Cerebellar nuclear complex (tissue), 1 donor: ENCODE data around the gene COL23A1.
"Not testable (repeated sequence)": the region's sequence is repeated elsewhere in the genome, so short reads cannot be mapped to it uniquely, and the experiment has no call there.

Source experiments
- DNase-seq, 2 experiments: peaks; one replicate each; lab custom pipeline; 2025; lab: John Stamatoyannopoulos, UW

COL23A1 gene

DNA sequence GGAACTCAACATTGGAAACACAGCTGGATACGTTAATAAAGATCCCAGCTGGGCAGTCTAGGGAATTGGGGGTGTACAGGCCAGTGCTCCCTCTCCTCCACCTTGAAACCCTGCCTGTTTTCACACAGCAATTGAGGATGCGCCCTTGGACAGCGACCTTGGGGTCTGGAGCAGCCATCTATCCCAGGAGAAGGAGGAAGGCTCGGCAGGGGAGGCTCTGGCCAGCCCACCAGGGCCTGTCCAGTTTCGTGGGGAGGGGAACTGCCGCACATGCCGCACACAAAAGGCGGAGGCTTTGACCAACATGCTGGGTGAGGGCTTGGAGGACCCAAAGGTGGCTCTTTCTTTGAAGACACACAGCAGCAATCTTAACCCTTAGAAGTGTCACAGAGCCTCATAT lies 1.4 kb downstream of the COL23A1 start:
- no peak for DNase-seq

DNA sequence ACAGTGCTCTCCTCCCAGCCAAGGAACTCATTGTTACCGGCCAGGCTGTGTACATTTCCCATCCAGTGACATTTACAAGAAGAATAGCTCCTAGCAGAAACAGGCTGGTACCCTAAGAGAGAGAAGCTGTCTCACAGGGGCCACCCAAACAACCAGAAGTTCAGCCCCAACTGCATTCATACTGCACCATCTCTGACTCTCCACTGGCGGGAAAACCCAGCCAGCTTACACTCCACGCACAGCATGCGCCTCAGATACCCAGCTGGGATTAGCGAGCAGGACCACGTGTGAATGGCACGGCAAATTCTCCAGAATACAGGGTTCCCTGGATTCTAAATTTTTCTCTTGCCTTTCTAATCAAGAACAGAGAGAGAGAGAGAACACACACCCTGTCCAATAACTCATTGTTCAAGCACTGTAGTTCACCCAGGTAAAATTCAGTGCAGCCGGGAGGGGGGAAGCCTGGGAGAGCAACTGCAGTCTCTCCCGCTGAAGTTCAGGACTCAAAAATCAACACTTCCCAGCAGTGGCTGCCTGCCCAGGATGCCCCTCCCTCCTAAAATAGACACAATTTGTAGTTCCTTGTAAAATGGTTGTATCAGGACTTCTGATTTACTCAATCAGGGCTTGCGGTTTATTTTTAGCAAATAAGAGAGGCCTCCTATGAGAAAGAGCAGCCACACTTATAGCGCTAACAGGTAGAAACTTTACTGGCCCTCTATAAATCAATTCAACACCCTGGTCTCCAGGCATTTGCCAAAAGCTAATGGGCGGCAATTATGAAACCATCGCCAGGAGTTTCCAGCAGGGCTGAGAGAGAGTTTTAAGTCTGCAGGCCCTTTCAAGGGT lies 2.2 kb downstream of the COL23A1 start:
- DNase-seq, result no peak

DNA sequence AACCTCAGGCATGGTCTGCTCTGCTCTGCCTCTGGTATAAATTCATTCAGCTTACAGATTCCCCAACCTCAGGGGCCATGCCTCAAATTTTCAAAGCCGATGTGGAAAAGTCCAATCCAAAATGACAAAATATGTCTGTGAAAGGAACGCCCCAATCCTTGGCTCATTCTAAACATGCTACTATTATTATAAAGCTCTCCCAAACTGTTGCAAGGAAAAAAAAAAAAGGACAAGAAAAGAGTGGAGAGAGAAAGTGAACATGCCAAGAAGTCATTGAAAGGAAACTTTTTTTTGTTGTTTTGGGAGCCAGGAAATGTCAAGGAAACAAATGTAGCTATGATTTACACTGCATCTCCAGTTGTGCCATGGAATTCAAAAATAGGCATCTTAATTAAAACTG lies 3.8 kb downstream of the COL23A1 start:
- DNase-seq, result no peak

DNA sequence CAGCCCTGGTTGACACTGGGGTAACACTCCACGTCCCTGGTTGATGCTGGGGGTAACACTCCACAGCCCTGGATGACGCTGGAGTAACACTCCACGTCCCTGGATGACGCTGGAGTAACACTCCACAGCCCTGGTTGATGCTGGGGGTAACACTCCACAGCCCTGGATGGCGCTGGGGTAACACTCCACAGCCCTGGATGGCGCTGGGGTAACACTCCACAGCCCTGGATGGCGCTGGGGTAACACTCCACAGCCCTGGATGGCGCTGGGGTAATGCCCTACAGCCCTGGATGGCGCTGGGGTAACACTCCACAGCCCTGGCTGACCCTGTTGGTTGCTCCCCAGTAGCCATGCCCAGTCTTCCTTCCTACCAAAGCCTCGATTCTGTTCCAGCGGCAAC lies 4.8 kb downstream of the COL23A1 start:
- DNase-seq, result not testable (repeated sequence)

DNA sequence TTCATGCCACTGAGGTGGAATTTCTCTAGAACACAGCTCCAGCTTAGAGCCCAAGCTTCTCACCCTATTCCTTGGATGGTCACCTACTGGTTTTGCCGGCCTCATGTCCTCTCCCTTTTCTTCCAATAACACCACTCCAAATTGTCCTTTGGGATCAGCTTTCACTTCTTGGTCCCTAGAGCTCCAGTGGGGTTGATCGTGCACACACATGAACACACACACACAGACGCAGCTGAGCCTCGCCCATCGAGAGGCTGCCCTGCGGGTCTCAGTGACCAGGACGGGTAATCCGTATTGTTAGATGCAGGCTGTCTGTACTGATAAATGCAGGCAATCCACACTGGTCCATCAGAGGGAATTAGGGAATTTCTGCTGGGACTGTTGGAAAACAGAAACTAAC lies 6.9 kb downstream of the COL23A1 start:
- no peak for DNase-seq

DNA sequence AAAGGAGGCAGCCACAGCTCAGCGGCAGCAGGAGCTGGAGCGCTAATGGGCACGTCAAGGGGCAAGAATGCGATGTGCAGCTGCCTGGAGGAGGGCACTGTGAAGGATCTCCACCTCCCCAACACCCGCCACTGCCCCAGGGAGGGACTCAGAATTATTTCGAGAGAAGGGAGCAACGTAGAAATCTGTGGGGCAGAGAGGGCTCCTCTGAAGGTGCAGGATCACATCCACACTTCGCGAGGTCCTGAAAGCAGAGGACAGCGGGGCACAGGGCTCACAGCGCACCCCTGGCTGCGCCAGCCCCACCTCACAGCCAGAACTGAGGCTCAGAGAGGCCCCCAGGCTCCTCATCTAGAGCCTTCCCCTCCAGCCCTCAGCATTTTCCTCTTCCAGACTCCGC lies 7.9 kb downstream of the COL23A1 start:
- no peak for DNase-seq

DNA sequence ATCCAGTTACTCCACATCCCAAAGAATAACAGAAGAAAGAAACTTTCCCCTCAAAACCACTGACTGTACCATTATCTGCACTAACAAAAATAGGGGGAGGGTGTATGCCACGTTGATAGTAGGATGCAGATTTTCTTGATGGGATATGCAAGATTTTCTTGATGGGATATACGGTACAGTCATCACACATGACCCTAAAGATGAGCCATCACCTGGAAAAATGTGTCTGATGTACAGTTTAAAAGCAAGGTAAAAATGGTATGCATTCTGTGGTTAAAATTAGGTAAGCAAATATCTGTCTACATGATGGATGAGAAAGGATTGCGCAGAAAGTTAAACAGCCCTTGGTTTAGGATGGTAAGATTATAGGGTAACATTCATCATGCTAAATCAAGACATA lies 8.6 kb downstream of the COL23A1 start:
- no peak for DNase-seq

DNA sequence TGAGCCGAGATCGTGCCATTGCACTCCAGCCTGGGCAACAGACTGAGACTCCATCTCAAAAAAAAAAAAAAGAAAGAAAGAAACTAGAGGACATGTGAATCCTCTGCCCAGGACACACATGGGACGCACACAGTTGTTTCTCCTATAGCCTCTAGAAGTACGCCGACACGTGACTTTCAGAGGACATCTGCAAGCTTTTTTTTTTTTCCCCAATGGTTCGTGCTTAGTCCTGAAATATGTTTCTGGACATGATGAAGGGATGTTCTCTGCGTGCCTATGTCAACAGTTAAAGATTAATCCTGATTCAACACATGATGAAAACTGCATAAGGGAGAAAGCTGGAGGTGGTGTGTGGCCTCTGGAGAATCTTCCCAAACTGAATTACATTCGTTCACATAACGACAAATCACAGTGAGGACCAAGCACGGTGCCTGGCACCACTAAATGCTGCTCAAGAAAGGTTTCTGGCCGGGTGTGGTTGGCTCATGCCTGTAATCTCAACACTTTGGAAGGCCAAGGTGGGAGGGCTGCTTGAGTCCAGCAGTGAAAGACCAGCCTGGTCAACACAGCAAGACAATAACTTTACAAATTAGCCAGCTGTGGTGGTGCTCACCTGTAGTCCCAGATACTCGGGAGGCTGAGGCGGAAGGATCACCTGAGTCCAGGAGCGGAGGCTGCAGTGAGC lies 9.8 kb downstream of the COL23A1 start:
- no peak for DNase-seq

DNA sequence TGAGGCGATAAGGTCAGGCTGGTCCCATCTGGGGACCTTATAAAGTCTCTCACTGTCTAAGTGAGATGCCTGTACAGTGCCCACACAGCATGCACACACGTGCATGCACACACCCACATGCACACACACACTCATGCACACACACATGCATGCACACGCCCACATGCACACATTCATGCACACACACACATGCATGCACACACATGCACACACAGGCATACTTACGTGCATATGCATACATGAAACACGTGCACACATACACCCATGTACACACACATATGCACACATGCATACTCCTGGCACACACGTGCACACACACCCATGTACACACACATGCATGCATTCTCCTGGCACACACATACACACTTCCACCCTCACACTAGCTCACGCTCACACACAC lies 12.2 kb downstream of the COL23A1 start:
- DNase-seq, result no peak

DNA sequence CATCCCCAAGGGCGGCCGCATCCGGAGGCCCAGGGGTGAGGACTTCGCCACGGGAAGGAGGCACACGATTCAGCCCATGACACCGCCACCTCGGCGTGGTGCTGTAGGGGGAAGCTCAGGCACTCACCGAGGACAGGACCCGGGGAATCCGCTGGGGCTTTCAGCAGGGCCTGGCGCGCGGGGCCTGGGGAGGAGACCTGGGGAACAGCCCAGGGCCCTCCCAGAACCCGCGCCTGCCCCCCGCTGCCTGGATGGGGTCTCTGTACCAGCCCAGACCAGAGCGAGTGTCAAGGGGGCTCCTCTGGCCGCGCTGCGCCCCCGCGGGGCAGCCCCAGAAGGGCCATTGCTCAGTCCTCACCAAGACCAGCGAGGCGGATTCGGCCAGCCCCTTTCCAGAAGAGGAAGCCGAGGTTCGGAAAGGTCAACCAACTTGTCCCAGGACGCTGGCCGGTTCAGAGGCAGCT lies 12.8 kb downstream of the COL23A1 start:
- no peak for DNase-seq

DNA sequence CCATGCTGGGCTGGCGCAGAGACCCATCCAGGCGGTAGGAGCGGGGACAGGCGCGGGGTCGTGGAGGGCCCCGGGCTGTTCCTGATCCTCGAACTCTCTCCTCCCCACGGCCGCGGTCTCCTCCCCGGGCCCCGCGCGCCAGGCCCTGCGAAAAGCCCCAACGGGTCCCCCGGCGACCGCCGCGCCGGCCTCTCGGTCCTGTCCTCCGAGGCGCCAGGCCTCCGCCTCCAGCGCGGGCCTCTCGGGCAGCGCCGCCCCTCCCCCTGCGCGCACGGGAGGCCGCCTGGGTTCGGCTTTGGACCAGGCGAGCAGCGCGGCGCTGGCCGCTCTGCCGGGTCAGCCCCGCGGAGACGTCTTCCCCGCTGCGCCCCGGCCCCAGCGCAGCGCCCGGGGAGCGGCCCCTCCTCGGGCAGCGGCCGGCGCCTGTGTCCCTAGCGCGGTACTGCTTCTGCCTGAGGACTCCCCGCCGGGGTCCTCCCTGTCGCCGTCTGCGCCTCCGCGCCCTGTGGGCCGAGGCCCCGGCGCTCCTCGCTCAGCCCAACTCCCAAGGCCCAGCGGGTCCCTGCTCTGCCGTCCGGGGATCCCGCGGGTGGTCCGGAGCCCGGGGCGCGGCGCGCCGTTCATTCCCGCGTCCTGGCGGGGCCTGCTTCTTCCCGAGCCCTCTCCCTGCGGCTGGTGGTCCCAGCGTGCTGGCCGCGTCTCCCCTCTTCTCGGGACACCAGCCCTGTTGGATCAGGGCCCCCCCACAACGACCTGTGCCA lies 13.4 kb downstream of the COL23A1 start:
- DNase-seq, result no peak

DNA sequence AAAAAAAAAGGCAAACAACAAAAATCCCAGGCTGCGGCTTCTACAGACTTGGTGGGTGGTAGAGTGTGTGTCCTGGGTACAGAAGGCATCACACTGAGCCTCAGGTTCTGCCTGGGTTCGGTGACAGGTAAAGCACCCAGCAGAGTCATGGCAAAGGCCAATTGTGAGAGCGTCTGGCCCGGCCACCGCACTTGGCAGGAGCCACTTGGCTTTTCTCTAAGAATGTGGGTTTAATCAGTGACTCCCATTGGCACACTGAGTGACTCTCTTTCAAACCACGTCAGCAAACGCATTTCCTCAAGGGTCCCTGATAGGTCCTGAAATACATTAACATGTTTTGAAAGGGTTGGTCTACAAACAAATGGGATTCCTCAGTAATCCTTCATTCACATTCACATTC lies 17.0 kb downstream of the COL23A1 start:
- DNase-seq, result no peak

DNA sequence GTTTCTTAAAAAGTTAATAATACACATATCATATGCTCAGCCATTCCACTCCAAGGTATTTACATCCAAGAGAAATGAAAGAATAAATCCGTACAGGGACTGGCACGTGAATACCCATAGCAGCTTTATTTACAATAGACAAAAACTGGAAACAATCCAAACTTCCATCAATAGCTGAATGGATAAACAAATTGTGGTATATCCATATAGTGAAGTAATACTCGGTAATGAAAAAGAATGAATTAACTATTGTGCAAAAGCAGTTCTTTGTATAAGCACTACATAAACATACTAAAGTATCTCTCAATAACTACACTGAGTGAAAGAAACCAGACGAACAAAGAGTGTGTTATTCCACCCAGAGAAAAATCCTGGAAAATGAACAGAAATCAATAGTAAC lies 17.6 kb downstream of the COL23A1 start:
- DNase-seq, result no peak

DNA sequence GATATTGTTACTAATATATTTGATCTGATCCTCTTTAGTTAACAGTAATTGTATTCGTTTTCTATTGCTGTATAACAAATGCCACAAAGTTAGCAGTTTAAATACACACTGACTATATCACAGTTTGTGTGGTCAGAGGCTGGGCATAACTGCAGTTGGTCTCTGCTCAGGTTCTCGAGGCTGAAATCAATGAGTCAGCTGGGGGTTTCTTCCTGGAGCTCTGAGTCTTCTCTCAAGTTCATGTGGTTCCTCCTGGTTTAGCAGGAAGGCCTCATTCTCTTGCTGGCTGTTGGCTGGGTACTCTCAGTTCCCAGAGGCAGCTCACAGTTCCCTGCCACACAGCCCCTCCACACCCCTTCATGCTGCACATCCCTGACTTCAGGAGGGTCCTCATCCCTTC lies 20.7 kb downstream of the COL23A1 start:
- DNase-seq, result no peak

DNA sequence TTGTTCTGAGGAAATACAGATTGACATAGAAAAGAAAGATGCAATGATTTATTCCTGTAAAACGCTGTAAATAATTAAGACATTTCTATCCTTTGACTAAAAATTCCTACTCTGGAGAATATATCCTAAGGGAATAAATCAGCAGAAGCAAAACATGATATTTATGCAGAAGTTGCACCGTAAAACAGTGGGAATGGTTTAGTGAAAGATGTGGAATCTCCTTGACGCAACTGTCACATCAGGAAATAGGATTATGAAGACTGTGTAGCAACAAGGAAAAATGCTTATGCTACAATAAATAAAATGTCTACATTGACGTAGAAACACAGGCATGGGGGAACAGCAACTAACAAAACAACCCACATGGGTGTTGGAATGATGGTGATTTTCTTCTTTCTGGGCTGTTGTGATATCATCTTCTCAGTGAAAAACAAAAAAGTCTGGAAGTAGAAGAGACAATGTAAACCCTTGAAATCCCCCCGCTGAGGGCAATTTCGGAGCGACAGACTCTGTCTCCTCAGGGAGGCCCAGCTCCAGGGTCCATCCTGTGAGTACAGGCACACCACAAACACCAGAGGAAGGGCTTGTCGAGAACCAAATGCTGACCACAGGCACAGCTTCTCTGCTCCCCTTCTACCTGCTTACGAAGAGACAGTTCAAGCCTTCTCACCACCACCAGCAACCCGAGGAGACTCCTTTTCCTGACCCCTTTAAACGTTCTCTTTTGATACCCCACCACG lies 25.2 kb downstream of the COL23A1 start:
- no peak for DNase-seq

DNA sequence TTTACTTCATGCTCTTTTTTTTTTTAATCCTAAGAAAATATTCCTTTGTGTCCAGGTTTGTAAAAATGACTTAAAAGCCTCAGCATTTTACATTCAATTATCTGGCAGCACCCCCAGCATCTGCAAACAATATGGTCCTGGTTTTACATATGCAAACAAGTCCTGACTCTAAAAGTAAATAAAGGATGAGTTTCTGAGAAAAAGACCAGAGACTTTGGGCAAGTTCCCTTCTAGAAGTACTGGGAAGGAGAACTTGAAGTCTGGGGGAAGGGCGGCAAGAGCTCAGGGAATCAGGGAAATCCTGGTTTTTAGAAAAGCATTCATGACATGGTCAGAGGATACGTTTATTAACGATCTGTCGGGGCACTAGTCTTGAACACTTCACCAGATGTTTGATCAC lies 25.8 kb downstream of the COL23A1 start:
- DNase-seq, result no peak

DNA sequence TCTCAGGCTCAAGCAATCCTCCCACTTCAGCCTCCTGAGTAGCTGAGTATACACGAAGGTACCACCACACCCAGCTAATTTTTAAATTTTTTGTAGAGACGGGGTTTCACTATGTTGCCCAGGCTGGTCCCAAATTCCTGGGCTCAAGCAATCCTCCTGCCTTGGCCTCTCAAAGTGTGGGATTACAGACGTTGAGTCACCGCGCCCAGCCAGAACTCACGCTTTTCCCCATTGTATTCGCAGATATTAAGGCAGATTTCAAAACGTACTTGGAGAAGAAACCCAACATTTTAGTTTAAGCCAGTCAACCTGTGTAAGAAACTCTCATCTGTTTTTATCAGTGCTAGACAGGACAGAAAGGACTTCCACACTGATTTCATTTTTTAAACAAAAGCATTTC lies 26.6 kb downstream of the COL23A1 start:
- no peak for DNase-seq

DNA sequence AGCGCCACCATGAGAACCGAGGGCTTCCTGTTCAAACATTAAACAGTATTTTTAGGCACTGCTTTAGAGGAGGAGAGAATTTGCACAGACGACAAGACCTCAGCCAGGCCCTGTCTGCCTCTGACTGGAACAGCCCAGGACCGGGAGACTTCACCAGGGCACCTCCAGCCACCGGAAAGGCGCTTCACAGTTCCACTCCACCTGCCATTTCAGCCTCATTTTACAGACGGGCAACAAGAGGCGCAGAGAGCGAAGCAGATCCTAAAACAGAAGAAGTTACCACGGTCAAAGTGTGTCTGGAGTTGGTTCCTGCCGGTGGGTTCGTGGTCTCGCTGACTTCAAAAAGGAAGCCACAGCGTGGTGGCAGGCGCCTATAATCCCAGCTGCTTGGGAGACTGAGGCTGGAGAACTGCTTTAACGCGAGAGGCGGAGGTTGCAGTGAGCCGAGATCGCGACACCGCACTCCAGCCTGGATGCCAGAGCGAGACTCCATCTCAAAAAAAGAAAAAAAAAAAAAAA lies 28.4 kb downstream of the COL23A1 start:
- no peak for DNase-seq

DNA sequence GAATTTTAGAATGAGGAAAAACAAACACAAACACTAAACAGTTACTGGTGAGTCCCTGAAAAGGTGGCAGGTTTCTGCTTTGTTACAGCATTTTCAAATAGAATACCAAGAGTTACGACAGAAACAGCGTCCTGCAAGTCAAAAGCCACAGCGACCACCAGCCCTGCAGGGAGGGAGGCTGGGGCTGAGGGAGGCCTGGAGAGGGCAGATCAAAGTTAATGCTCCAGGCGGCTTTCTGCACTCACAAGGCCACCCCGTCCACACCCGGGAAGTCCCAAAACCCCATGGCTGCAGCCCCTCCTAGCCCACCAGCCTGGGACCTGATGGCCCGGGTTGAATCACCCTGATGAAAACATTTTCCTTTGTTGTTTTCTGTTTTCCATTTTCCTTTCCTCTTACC lies 29.3 kb downstream of the COL23A1 start:
- no peak for DNase-seq

DNA sequence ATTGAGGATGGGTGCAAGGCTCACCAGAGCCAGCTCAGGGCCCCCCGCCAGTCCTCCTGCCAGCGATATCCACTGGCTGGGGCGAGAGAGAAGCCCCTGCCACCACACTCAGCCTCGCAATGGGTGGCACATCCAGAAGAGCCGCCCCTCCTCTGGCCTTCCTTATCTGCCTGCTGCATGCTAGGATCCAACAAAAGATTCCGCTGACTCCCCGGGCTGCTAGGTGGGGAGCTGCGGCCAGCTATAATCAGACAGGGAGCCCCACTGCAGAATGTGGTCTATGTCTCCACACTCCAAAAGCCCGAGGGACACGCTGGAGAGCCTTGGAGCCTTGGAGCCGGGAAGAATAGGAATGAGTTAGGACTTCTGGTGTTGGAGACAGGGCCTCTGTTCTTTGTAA lies 32.8 kb downstream of the COL23A1 start:
- DNase-seq, result no peak

DNA sequence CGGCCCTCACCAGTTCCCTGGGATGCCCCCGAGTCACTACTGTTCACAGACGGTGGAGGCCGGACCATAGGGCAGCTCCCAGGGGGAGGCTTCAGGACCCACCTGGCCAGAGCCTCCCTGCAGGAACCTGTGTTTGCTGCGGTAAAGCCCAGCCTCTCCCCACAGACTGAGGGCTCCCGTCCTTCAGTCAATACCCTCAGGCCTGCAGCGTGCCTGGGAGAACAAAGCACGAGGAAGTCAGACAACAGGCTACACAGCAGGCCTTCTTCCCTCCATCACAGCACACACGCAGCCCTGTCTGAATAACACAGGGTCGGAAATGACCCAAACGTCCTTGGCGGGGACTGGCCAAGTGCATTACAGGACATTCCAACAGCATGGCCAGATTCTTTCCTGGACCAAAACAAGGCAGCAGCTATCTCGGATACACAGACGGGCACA lies 34.4 kb downstream of the COL23A1 start:
- no peak for DNase-seq

DNA sequence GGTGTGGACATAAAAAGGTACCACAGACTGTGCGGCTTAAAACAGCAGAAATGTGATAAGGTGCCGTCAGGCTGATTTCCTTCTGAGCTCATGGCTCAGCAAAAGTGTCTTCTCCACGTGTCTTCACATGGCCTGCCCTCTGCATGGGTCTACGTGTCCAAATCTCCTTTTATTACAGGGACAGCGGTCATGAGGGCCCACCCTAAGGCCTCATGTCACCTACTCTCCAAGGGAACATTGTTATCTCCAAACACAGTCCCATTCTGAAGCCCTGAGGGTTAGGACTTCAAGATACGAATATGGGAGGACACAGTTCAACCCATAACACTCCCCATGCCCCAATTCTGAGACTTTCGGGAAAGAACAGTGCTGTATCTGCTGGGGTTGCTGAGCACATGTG lies 35.2 kb downstream of the COL23A1 start:
- DNase-seq, result no peak
